Measurements from ENCODE around the gene SLIT3. TPM values are rescaled to one million over a fixed set of nuclear protein-coding genes. Genes with fewer than 3 reads are reported as not detected.

SLIT3 gene
- total RNA-seq, 1 experiment from 2014 or later = 0.10 TPM

DNA sequence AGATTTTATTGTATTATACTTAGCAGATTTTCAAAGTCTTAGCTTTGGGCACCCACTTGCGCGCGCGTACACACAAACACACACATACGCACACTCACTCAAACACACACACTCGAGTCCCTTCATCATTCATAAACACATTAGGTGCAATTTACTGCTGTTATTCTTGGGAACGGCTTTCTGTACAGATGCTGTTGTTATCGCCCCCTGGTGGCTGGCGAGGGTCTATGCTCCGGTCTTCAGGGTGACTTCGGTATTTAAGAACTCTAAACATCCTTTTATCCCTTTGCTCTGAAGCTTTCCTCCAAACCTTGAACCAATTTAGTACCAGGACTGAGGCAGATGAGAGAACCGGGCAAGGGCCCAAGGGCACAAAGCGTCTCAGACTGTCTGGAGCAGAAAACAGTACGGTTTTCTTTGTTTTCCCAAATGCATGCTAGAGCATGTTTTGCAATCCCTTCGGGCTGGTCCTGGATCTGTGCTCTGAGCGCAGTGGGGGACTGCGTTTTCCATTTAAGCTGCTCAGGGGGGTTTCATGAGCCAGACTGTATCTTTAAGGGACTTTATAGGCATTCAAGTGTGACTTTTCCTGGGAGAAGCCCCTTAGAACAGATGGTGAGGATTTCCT lies 1.7 kb upstream of the SLIT3 start:
- ATAC-seq (peak; percentile 89), DNase-seq (ENCODE audit: low read depth, low spot score) (peak; percentile 48)
- H3K36me3 ChIP-seq (ENCODE audit: control insufficient read depth in 1 of 2, insufficient read depth in 2 of 2, low read length in 2 of 2) = no peaks in the 10 kb centered on the region
- no TSS peak for BruUV-seq (replicated peaks)
- H3K27me3 ChIP-seq (ENCODE audit: insufficient read depth, low read length) = peaks cover 16% of the 10 kb centered on the region; the same call in 1 of the 2 replicates
- no peak overlapping the region for H2AFZ ChIP-seq (ENCODE audit: low read depth, low read length, poor library complexity, severe bottlenecking)
- no peak overlapping the region for H3K4me3 ChIP-seq (replicated peaks in 1 of 2; ENCODE audit: low read depth in 1 of 2, low read length in 2 of 2)
- no peaks in the 10 kb centered on the region for H3K9me2 ChIP-seq (ENCODE audit: insufficient read depth)
- H3K27ac ChIP-seq (ENCODE audit: low read depth, low read length) = no peak overlapping the region
- no peaks in the 10 kb centered on the region for H3K4me1 ChIP-seq (ENCODE audit: control insufficient read depth in 1 of 2, insufficient read depth in 2 of 2, low read length in 2 of 2)
- RAD21 ChIA-PET (ENCODE audit: low non-redundant PET in 1 of 2, low total read pairs in 2 of 2, uncharacterized antibody in 2 of 2, unreplicated experiment in 2 of 2) = no interaction called here
- H3K79me2 ChIP-seq (ENCODE audit: insufficient read depth, low read length) = no peaks in the 10 kb centered on the region
- H4K20me1 ChIP-seq (ENCODE audit: insufficient read depth) = no peaks in the 10 kb centered on the region
- TF ChIP-seq RAD21 (IDR thresholded peaks at IDR 0.05; ENCODE audit: low read depth) = peak; percentile 74
- TF ChIP-seq CBX3 (IDR thresholded peaks at IDR 0.05; ENCODE audit: low read depth) = 0 out of 2 replicates have a peak, but pooled peaks have one; percentile 16
- TF ChIP-seq, protein P1, sequence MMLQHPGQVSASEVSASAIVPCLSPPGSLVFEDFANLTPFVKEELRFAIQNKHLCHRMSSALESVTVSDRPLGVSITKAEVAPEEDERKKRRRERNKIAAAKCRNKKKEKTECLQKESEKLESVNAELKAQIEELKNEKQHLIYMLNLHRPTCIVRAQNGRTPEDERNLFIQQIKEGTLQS (IDR thresholded peaks at IDR 0.05) = no peak
- TF ChIP-seq, protein P2, sequence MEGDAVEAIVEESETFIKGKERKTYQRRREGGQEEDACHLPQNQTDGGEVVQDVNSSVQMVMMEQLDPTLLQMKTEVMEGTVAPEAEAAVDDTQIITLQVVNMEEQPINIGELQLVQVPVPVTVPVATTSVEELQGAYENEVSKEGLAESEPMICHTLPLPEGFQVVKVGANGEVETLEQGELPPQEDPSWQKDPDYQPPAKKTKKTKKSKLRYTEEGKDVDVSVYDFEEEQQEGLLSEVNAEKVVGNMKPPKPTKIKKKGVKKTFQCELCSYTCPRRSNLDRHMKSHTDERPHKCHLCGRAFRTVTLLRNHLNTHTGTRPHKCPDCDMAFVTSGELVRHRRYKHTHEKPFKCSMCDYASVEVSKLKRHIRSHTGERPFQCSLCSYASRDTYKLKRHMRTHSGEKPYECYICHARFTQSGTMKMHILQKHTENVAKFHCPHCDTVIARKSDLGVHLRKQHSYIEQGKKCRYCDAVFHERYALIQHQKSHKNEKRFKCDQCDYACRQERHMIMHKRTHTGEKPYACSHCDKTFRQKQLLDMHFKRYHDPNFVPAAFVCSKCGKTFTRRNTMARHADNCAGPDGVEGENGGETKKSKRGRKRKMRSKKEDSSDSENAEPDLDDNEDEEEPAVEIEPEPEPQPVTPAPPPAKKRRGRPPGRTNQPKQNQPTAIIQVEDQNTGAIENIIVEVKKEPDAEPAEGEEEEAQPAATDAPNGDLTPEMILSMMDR (IDR thresholded peaks at IDR 0.05 in 2 of 3, conservative IDR thresholded peaks at IDR 0.05 in 1 of 3; ENCODE audit: borderline replicate concordance in 1 of 3, insufficient read depth in 1 of 3, low read depth in 2 of 3, low read length in 2 of 3) = peak; percentile 78 to 96 (median 87)
- no peaks in the 10 kb centered on the region for H3K9me3 ChIP-seq (ENCODE audit: control insufficient read depth in 1 of 2, insufficient read depth in 1 of 2, low read depth in 1 of 2, low read length in 2 of 2)
- H3K4me2 ChIP-seq (ENCODE audit: low read length) = no peak overlapping the region
- H3K9ac ChIP-seq (ENCODE audit: low read length) = no peak overlapping the region
- intact Hi-C loops (cut with micrococcal nuclease) = loop anchor here (1.0 to 5.0 kb wide), 4 partner anchors 315 to 1034 kb away; no protein-coding TSS in a partner anchor
- POLR2A ChIA-PET = no interaction called here
- CTCF ChIA-PET = no interaction called here

DNA sequence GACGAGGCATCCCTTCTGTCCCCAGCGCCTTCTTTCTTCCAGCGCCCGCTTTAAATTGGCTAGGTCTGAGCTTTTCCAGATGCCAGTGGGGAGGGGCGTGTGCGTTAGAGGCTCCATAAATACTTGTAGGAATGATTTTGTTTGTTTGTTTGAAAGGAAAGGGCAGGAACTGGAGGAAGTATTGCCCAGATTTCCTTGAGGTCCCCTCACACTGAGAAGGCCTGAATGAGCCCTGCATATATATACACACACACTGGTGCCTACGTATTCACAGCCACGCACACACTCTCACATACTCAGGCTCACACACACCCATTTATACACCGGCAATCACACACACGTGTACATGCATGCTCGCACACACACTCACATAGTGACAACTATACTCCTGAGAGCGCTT lies 1.0 kb upstream of the SLIT3 start:
- no TSS peak for BruUV-seq (replicated peaks)
- intact Hi-C loops (cut with micrococcal nuclease) = loop anchor here (1.0 to 5.0 kb wide), 4 partner anchors 315 to 1033 kb away; no protein-coding TSS in a partner anchor
- no peak for DNase-seq (ENCODE audit: low read depth, low spot score)
- no peak overlapping the region for H3K4me2 ChIP-seq (ENCODE audit: low read length)
- H3K4me1 ChIP-seq (ENCODE audit: control insufficient read depth in 1 of 2, insufficient read depth in 2 of 2, low read length in 2 of 2) = no peaks in the 10 kb centered on the region
- H3K79me2 ChIP-seq (ENCODE audit: insufficient read depth, low read length) = no peaks in the 10 kb centered on the region
- H2AFZ ChIP-seq (ENCODE audit: low read depth, low read length, poor library complexity, severe bottlenecking) = no peak overlapping the region
- RAD21 ChIA-PET (ENCODE audit: low non-redundant PET in 1 of 2, low total read pairs in 2 of 2, uncharacterized antibody in 2 of 2, unreplicated experiment in 2 of 2) = no interaction called here
- CTCF ChIA-PET = no interaction called here
- no peaks in the 10 kb centered on the region for H3K9me3 ChIP-seq (ENCODE audit: control insufficient read depth in 1 of 2, insufficient read depth in 1 of 2, low read depth in 1 of 2, low read length in 2 of 2)
- no peaks in the 10 kb centered on the region for H3K36me3 ChIP-seq (ENCODE audit: control insufficient read depth in 1 of 2, insufficient read depth in 2 of 2, low read length in 2 of 2)
- no peak overlapping the region for H3K9ac ChIP-seq (ENCODE audit: low read length)
- no peaks in the 10 kb centered on the region for H3K9me2 ChIP-seq (ENCODE audit: insufficient read depth)
- no peak overlapping the region for H3K4me3 ChIP-seq (replicated peaks in 1 of 2; ENCODE audit: low read depth in 1 of 2, low read length in 2 of 2)
- H4K20me1 ChIP-seq (ENCODE audit: insufficient read depth) = no peaks in the 10 kb centered on the region
- H3K27me3 ChIP-seq (ENCODE audit: insufficient read depth, low read length) = peaks cover 10% of the 10 kb centered on the region; the same call in 1 of the 2 replicates
- ATAC-seq = no peak
- POLR2A ChIA-PET = no interaction called here
- H3K27ac ChIP-seq (ENCODE audit: low read depth, low read length) = no peak overlapping the region
- no peak for TF ChIP-seq ZNF274 (IDR thresholded peaks at IDR 0.05; ENCODE audit: low read depth, low read length)
- TF ChIP-seq SIN3A (IDR thresholded peaks at IDR 0.05; ENCODE audit: low read depth) = no peak
- TF ChIP-seq, protein P3, sequence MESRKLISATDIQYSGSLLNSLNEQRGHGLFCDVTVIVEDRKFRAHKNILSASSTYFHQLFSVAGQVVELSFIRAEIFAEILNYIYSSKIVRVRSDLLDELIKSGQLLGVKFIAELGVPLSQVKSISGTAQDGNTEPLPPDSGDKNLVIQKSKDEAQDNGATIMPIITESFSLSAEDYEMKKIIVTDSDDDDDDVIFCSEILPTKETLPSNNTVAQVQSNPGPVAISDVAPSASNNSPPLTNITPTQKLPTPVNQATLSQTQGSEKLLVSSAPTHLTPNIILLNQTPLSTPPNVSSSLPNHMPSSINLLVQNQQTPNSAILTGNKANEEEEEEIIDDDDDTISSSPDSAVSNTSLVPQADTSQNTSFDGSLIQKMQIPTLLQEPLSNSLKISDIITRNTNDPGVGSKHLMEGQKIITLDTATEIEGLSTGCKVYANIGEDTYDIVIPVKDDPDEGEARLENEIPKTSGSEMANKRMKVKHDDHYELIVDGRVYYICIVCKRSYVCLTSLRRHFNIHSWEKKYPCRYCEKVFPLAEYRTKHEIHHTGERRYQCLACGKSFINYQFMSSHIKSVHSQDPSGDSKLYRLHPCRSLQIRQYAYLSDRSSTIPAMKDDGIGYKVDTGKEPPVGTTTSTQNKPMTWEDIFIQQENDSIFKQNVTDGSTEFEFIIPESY (IDR thresholded peaks at IDR 0.05; ENCODE audit: extremely low read depth, insufficient replicate concordance, low read length) = no peak
- TF ChIP-seq, protein P1 (IDR thresholded peaks at IDR 0.05) = no peak
- no peak for TF ChIP-seq TCF7L2 (IDR thresholded peaks at IDR 0.05; ENCODE audit: borderline replicate concordance, extremely low read depth, insufficient read depth, insufficient read length)
- TF ChIP-seq, protein P2 (IDR thresholded peaks at IDR 0.05 in 2 of 3, conservative IDR thresholded peaks at IDR 0.05 in 1 of 3; ENCODE audit: borderline replicate concordance in 1 of 3, insufficient read depth in 1 of 3, low read depth in 2 of 3, low read length in 2 of 3) = no peak
- no peak for TF ChIP-seq RAD21 (IDR thresholded peaks at IDR 0.05; ENCODE audit: low read depth)
- no peak for TF ChIP-seq CEBPB (IDR thresholded peaks at IDR 0.05; ENCODE audit: low read depth)
- TF ChIP-seq EGR1 (IDR thresholded peaks at IDR 0.05; ENCODE audit: low read depth) = no peak

Measured in HCT116 (cell line).